ENCODE measurements around the gene SDK1. TPM values are rescaled to one million over a fixed set of nuclear protein-coding genes. Genes with fewer than 3 reads are reported as not detected.

The SDK1 gene
- total RNA-seq, 2 donors from 2014 or later, result 1.3 to 2.6 TPM

DNA sequence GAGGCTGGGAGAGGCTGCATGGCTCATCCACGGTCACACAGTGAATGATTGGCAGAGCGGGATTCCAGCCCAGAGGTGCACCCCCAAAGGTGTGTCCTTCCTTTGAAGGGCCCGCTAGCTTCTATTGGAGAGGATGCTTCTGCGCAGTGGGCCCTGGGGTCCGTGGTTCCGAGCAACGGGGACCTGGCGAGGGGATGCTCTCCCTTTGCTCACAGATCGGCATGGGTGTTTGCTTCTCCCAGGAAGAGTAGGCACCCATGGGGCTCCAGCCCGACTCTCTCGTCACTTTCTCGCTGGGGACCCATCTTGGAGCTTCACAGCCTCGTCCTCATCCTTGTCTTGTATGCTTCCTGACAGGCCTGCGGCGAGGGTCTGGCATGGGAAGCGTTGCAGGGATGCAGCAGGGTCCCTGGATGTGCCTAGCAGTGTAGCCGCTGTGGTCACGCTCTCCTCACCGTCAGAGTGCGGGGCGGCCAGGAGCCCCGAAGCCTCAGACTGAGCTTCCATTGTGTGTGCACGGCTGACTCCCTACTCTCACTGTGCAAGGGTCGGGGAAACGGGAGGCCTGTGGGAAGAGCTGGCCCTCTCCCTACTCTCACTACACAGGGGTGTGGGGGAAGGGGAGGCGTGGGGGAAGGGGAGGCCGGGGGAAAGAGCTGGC, 842.6 kb downstream of the SDK1 start:
- TF ChIP-seq, protein P1, sequence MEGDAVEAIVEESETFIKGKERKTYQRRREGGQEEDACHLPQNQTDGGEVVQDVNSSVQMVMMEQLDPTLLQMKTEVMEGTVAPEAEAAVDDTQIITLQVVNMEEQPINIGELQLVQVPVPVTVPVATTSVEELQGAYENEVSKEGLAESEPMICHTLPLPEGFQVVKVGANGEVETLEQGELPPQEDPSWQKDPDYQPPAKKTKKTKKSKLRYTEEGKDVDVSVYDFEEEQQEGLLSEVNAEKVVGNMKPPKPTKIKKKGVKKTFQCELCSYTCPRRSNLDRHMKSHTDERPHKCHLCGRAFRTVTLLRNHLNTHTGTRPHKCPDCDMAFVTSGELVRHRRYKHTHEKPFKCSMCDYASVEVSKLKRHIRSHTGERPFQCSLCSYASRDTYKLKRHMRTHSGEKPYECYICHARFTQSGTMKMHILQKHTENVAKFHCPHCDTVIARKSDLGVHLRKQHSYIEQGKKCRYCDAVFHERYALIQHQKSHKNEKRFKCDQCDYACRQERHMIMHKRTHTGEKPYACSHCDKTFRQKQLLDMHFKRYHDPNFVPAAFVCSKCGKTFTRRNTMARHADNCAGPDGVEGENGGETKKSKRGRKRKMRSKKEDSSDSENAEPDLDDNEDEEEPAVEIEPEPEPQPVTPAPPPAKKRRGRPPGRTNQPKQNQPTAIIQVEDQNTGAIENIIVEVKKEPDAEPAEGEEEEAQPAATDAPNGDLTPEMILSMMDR (IDR thresholded peaks at IDR 0.05), result no peak
- DNase-seq, result no peak
- no peaks in the 10 kb centered on the region for H3K36me3 ChIP-seq
- no peaks in the 10 kb centered on the region for H3K4me1 ChIP-seq
- H3K9me3 ChIP-seq, result no peaks in the 10 kb centered on the region
- H3K4me3 ChIP-seq, result no peak overlapping the region
- H3K9ac ChIP-seq (ENCODE audit: low read depth in 2 of 2, low read length in 2 of 2), result no peak overlapping the region
- H3K27me3 ChIP-seq, result no peaks in the 10 kb centered on the region
- H3K27ac ChIP-seq, result no peak overlapping the region
- intact Hi-C loops (cut with DNase I), result no loop called here

DNA sequence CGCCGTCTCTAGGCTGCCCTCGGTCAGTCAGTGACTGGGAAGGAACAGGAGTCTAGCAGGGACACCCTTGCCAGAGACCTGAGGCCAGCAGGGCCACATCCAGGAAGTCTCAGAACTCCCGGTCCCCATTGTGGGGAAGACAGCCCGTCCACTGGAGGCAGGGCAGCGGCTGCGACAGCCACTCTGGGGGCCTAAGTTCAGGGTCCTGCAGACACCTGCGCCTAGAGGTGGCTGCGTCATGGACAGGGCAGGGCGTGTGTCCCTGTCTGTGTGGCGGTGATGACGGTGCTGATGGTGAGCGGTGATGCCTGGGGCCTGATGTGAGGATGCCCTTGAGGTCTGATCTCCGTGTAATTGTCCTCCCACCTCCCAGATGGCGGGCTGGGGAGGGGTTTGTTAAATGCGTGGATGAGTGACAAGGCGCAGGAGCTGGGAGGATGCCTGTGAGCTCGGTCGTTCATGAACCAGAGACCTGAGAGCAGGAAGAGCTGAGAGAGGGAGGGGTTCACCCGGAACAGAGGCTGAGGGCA, 843.2 kb downstream of the SDK1 start:
- no peaks in the 10 kb centered on the region for H3K27me3 ChIP-seq
- intact Hi-C loops (cut with DNase I), result no loop called here
- no peaks in the 10 kb centered on the region for H3K4me1 ChIP-seq
- H3K27ac ChIP-seq, result no peak overlapping the region
- H3K4me3 ChIP-seq, result no peak overlapping the region
- H3K9ac ChIP-seq (ENCODE audit: low read depth in 2 of 2, low read length in 2 of 2), result peak overlapping the region in 1 of 2 donors; percentile 1
- DNase-seq, result no peak
- H3K9me3 ChIP-seq, result no peaks in the 10 kb centered on the region
- no peaks in the 10 kb centered on the region for H3K36me3 ChIP-seq
- TF ChIP-seq, protein P1 (IDR thresholded peaks at IDR 0.05), result no peak

DNA sequence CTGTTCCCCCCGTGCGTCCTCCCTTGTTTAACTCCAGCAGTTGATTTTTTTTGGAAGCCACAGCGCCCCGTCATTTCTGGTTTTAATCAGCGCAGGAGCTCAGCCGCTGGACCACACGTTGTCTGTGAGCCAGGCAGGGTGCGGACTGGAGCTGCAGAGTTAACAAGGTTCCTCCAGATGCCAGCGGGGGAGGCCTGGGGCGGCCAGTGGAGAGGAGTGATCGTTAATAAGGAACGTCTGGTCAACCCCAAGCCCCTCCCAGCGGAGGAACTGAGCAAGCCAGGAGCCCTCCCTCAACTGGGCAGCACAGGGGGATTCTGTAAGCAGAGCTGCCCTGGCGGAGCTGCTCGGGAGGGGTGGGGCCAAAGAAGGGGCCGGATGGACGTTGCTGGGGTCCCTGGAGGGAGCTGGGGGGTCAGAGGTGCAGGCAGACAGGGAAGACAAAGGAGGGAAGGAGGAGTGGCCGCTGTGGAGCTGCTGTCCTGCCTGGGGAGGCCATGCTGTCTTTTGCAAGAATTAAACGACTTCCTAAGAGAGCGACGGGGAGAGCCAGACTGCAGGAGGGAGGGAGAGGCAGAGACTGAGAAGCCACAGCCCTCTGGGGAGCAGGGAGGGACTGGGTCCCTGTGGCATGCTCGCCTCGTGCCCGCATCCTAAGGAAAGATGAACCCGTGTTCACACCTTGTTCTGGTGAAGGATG, 843.9 kb downstream of the SDK1 start:
- no peaks in the 10 kb centered on the region for H3K4me1 ChIP-seq
- peak; percentile 29 for DNase-seq
- H3K9ac ChIP-seq (ENCODE audit: low read depth in 2 of 2, low read length in 2 of 2), result peak overlapping the region in 1 of 2 donors; percentile 24
- intact Hi-C loops (cut with DNase I), result no loop called here
- H3K4me3 ChIP-seq, result no peak overlapping the region
- no peaks in the 10 kb centered on the region for H3K27me3 ChIP-seq
- H3K36me3 ChIP-seq, result no peaks in the 10 kb centered on the region
- TF ChIP-seq, protein P1 (IDR thresholded peaks at IDR 0.05), result no peak
- H3K9me3 ChIP-seq, result no peaks in the 10 kb centered on the region
- H3K27ac ChIP-seq, result no peak overlapping the region

DNA sequence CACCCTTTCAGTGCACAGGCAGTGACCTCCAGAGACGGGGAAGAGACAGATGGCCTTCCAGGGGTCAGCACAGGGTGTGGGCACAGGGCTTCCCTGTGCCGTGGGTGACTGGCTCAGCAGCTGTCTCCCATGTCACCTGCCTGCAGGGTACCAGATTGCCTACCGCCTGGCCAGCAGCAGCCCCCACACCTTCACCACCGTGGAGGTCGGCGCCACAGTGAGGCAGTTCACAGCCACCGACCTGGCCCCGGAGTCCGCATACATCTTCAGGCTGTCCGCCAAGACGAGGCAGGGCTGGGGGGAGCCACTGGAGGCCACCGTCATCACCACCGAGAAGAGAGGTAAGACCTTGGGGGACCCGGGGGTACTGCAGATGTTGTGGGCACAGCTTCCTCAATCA, 844.5 kb downstream of the SDK1 start:
- no peaks in the 10 kb centered on the region for H3K27me3 ChIP-seq

DNA sequence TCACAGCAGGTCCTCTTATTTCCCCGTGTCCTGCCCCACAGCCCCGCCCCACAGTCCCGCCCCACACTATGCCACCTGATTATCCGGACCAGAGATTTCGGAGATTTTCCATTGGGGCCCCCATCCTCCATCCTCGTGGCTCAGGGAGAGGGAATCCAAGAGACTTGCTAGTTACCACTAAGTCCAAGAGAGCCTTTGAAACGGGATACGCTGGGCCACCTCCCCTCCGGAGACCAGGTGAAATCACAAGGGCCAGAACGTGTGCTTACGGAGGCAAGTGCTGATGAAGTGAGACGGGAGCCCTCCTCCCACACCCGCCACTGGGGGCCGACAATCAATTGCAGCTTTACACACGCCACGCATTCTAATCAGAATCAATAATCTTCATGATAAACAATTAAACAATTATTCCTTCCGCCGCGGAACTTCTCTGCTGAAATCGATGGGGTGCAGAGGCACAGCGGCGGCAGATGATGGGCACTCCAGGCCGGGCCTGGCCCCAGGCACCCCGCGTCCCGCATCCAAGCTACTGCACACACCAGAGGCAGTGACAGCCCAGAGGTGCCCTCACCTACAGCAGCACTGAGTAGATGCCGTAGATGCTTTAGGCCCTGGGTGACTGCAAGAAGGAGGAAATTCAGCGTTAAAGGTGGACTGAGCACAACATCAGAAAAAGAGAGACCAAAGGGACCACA, 847.0 kb downstream of the SDK1 start:
- no peak overlapping the region for H3K27ac ChIP-seq
- TF ChIP-seq, protein P1 (IDR thresholded peaks at IDR 0.05), result no peak
- intact Hi-C loops (cut with DNase I), result no loop called here

More for the DNA sequence above, 844.5 kb downstream of the SDK1 start:
- intact Hi-C loops (cut with DNase I), result no loop called here
- TF ChIP-seq, protein P1 (IDR thresholded peaks at IDR 0.05), result no peak
- no peak overlapping the region for H3K4me3 ChIP-seq
- H3K9me3 ChIP-seq, result no peaks in the 10 kb centered on the region
- no peak overlapping the region for H3K27ac ChIP-seq
- H3K4me1 ChIP-seq, result no peaks in the 10 kb centered on the region
- H3K36me3 ChIP-seq, result no peaks in the 10 kb centered on the region
- no peak overlapping the region for H3K9ac ChIP-seq (ENCODE audit: low read depth in 2 of 2, low read length in 2 of 2)
- DNase-seq, result no peak

More for the DNA sequence above, 847.0 kb downstream of the SDK1 start:
- DNase-seq, result no peak
- no peaks in the 10 kb centered on the region for H3K4me1 ChIP-seq
- H3K9ac ChIP-seq (ENCODE audit: low read depth in 2 of 2, low read length in 2 of 2), result no peak overlapping the region
- H3K27me3 ChIP-seq, result no peaks in the 10 kb centered on the region
- no peaks in the 10 kb centered on the region for H3K36me3 ChIP-seq
- H3K9me3 ChIP-seq, result no peaks in the 10 kb centered on the region
- H3K4me3 ChIP-seq, result no peak overlapping the region

Data from colonic mucosa (tissue), 4 donors.